ENCODE results near the gene DLX4.

Gene DLX4, protein sequence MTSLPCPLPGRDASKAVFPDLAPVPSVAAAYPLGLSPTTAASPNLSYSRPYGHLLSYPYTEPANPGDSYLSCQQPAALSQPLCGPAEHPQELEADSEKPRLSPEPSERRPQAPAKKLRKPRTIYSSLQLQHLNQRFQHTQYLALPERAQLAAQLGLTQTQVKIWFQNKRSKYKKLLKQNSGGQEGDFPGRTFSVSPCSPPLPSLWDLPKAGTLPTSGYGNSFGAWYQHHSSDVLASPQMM

GRCh38 chr17:49969134-49969759, at the start of gene DLX4:
DLX4 (plus strand) TSS chr17:49969190; CDS start chr17:49969469, 279 bp downstream.
- Histone ChIP-seq H3K4me1 (ENCODE audit: insufficient read depth, low read length) (peaks cover 24% of the 10 kb centered on the region; the same call in 1 of the 2 replicates), H3K9me3 (ENCODE audit: control insufficient read depth, insufficient read depth, low read length) (no peaks in the 10 kb centered on the region), H3K36me3 (ENCODE audit: insufficient read depth, low read length) (no peaks in the 10 kb centered on the region), H3K9ac (ENCODE audit: low read depth, low read length) (peak within 1 kb of the TSS; percentile 83)

DNA sequence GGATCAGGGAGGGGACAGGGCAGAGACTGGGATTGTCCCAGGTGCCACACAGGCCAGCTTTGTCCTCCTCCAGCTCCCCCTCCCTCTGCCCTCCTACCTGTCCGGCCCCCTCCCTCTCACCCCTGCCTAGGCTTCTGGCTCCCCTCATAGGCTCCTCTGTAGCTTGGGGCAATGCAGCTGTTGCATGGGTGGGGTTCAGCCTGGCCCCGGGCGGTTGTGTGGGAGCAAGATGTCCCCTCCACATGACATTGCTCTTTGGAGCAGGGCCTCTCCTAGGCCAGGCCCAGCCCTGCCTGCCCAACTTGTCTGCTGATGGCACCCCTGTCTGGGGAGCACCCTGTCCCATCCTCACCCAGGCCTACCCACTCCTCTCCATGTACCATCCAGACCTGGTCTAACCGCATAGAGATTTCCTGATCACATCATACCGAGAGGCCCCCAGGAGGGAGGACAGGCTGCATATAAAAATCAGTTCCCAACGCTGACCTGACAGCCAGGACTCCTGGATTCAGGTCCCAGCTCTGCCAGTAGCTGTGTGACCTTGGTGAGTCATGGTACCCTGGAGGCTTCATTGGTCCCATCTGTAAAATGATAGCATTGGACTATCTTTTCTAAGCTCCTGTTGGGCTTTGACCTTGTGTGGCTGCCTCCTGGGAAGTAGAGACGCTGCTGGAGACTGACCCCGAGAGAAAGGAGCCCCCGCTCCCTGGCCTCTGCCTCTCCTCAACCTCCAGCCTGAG, 48.8 kb upstream of the DLX4 start:
- H3K4me1 ChIP-seq (ENCODE audit: insufficient read depth, low read length), result peaks cover 25% of the 10 kb centered on the region
- no peak overlapping the region for H3K9ac ChIP-seq (ENCODE audit: low read depth, low read length)
- H3K9me3 ChIP-seq (ENCODE audit: control insufficient read depth, insufficient read depth, low read length), result no peaks in the 10 kb centered on the region
- H3K36me3 ChIP-seq (ENCODE audit: insufficient read depth, low read length), result no peaks in the 10 kb centered on the region

DNA sequence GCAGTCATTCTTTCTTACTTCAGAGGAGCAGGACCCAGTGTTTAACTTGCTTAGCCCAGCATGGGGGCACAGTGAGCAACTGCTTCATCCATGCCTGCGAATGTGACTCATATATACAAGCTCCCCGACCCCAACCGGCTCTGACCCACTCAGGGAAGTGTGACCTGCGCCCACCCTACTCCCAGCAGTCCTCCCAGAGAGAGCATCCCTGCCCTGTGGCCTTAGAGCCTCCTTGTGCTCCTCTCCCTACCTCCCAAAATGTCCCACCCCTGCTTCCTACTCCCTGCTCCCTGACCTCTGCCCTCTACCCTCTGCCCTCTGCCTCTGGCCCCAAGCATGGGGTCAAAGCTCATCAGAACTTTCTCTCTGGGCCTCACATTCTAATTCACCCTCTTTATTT, 46.9 kb upstream of the DLX4 start:
- H3K4me1 ChIP-seq (ENCODE audit: insufficient read depth, low read length), result peaks cover 10% of the 10 kb centered on the region; the same call in 1 of the 2 replicates
- H3K36me3 ChIP-seq (ENCODE audit: insufficient read depth, low read length), result no peaks in the 10 kb centered on the region
- H3K9ac ChIP-seq (ENCODE audit: low read depth, low read length), result no peak overlapping the region
- no peaks in the 10 kb centered on the region for H3K9me3 ChIP-seq (ENCODE audit: control insufficient read depth, insufficient read depth, low read length)

GRCh38 chr17:49924116-49924515, 44.9 kb upstream of the DLX4 start:
- Histone ChIP-seq H3K9me3 (ENCODE audit: control insufficient read depth, insufficient read depth, low read length) (no peaks in the 10 kb centered on the region), H3K36me3 (ENCODE audit: insufficient read depth, low read length) (no peaks in the 10 kb centered on the region), H3K9ac (ENCODE audit: low read depth, low read length) (no peak overlapping the region), H3K4me1 (ENCODE audit: insufficient read depth, low read length) (peaks cover 17% of the 10 kb centered on the region)

DNA sequence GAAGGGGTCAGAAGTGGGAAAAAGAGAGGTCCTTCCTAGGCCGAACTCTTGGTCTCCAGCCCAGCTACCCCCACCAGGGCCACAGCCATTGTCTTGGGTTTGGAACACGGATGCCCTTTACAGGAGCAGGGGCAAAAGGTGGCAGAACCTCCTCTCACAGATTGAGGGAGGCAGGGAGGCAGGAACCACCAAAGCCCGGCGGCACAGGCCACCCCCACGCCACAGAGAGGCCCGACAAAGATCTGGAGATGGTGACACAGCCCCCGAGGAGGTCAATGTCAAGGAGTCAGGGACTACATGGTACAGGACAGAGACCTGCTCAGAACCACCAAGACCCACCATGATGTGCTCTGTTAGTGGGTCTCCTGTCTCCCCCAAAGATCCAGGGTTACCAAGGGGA, 44.4 kb upstream of the DLX4 start:
- no peaks in the 10 kb centered on the region for H3K36me3 ChIP-seq (ENCODE audit: insufficient read depth, low read length)
- H3K9me3 ChIP-seq (ENCODE audit: control insufficient read depth, insufficient read depth, low read length), result no peaks in the 10 kb centered on the region
- no peak overlapping the region for H3K9ac ChIP-seq (ENCODE audit: low read depth, low read length)
- peaks cover 18% of the 10 kb centered on the region for H3K4me1 ChIP-seq (ENCODE audit: insufficient read depth, low read length)

DNA sequence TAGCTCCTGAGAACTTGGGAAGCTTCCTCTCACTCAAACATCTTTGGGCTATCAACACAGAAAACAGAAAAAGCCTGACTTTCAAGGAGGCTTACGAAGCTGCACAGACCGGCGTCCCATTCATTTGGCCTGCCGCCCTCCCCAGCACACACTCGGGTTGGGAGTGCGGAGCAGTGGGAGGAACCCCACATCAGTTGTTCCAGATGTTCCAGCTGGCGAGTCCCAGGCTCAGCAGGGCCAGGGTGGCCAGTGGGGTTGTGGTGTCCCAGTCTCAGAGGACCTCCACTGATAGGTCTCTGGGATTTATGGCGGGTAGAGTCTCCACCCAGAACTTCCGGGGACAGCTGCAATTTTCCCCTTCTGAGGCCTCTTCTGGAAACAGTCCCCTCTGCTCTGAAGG, 43.1 kb upstream of the DLX4 start:
- H3K36me3 ChIP-seq (ENCODE audit: insufficient read depth, low read length), result no peaks in the 10 kb centered on the region
- no peaks in the 10 kb centered on the region for H3K9me3 ChIP-seq (ENCODE audit: control insufficient read depth, insufficient read depth, low read length)
- H3K9ac ChIP-seq (ENCODE audit: low read depth, low read length), result no peak overlapping the region
- peaks cover 12% of the 10 kb centered on the region for H3K4me1 ChIP-seq (ENCODE audit: insufficient read depth, low read length)

GRCh38 chr17:49926886-49927285, 42.1 kb upstream of the DLX4 start:
- Histone ChIP-seq H3K9me3 (ENCODE audit: control insufficient read depth, insufficient read depth, low read length) (no peaks in the 10 kb centered on the region), H3K36me3 (ENCODE audit: insufficient read depth, low read length) (no peaks in the 10 kb centered on the region), H3K4me1 (ENCODE audit: insufficient read depth, low read length) (peaks cover 10% of the 10 kb centered on the region), H3K9ac (ENCODE audit: low read depth, low read length) (no peak overlapping the region)

DNA sequence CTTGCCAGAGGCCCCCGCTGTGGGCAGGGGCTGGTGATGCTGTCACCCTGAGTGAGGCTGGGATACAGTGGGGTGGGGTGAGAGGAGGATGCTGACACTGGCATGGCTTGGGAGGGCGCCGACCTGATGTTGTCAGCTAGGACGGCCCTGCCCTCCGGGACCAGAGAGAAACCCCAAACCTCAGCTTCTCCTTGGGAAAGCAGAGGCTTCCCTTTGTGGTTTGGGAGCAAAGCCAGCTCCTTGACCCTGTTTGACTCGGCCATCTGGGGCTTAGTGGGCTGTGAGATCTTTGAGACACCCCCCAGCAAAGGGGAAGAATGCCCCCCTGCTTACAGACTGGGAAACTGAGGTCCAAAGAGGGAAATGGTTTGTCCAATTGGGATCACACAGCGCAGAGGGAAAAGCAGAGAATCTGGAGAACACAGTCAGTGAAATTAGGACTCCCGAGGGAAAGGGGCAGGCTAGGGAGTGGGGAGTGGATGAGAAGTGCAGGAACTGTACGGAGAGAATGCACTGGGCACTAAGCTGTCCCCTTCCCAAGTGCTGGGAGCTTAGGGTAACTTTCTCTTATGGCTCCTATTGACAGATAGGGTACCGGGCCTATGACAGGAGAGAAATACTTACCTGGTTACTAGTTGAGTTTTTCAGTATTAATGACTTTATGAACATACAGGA, 40.7 kb upstream of the DLX4 start:
- Histone ChIP-seq H3K9me3 (ENCODE audit: control insufficient read depth, insufficient read depth, low read length) (no peaks in the 10 kb centered on the region), H3K4me1 (ENCODE audit: insufficient read depth, low read length) (peaks cover 8% of the 10 kb centered on the region), H3K9ac (ENCODE audit: low read depth, low read length) (no peak overlapping the region), H3K36me3 (ENCODE audit: insufficient read depth, low read length) (no peaks in the 10 kb centered on the region)

DNA sequence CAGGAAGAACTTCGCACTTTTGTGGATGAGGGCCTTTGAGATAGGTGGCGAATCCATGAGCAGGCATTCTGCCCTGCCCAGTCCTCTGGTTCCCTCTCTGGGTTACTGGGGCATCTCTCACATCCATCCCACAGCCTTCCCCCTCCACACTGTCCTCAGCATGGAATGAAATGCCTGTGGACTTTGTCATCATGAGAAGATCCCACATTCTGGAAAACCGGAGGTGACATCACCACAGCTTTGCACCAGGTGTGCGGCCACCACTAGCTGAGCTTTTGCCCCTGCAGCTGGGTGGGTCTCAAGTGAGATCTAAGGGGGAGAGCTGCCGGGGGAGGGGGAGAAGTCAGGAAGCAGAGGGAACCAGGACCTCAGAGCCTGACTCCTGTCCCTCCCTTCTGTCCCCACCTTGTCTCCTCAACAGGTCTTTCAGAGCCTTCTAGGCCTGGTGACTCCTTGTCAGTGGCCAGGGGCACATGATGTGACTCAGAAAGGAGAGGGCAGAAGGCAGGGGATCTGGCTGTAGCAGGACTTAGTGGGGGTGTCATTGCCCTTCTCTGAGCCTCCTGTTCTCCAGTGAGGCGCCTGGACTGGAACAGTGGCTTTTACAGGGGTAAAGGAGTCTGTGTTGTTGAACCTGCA, 40.0 kb upstream of the DLX4 start:
- Histone ChIP-seq H3K9me3 (ENCODE audit: control insufficient read depth, insufficient read depth, low read length) (no peaks in the 10 kb centered on the region), H3K36me3 (ENCODE audit: insufficient read depth, low read length) (no peaks in the 10 kb centered on the region), H3K9ac (ENCODE audit: low read depth, low read length) (no peak overlapping the region), H3K4me1 (ENCODE audit: insufficient read depth, low read length) (peaks cover 8% of the 10 kb centered on the region)

GRCh38 chr17:49930880-49931279, 38.1 kb upstream of the DLX4 start:
- Histone ChIP-seq H3K4me1 (ENCODE audit: insufficient read depth, low read length) (peaks cover 8% of the 10 kb centered on the region), H3K9ac (ENCODE audit: low read depth, low read length) (no peak overlapping the region), H3K36me3 (ENCODE audit: insufficient read depth, low read length) (no peaks in the 10 kb centered on the region), H3K9me3 (ENCODE audit: control insufficient read depth, insufficient read depth, low read length) (no peaks in the 10 kb centered on the region)

DNA sequence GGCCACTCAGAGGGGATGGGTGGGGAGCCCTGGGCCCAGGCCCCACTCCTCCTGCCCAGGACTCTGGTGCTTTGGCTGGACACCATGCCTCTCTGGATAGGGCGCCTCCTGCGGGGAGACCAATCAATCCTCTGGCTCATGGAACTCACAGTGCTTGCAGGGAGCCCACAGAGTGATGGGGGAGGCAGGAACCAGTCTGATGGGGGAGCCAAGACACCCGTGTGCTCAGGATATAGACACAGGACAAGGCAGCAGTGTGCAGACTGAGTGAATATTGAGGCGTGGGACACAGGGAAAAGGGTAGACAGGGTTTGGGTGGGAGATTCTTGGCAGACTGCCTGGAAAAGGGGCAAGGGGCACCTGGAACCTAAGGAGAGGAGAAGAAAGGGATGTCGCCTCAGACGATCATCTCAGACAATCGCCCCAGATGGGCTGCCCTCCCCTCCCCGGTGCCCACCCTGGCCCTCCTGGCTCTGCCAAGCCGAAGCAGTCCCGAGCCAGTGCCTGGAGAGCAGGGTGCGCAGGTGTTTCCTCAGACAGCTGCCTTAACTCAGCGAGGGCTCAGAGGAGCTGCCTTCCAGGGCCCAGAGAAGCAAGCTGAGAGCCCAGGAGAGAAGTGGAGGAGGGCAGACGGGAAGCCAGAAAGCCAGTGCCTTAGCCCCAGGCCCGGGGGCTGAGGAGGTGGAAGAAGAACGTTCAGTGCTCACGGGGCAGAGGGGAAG, 37.4 kb upstream of the DLX4 start:
- Histone ChIP-seq H3K36me3 (ENCODE audit: insufficient read depth, low read length) (no peaks in the 10 kb centered on the region), H3K9me3 (ENCODE audit: control insufficient read depth, insufficient read depth, low read length) (no peaks in the 10 kb centered on the region), H3K4me1 (ENCODE audit: insufficient read depth, low read length) (peaks cover 8% of the 10 kb centered on the region), H3K9ac (ENCODE audit: low read depth, low read length) (no peak overlapping the region)

DNA sequence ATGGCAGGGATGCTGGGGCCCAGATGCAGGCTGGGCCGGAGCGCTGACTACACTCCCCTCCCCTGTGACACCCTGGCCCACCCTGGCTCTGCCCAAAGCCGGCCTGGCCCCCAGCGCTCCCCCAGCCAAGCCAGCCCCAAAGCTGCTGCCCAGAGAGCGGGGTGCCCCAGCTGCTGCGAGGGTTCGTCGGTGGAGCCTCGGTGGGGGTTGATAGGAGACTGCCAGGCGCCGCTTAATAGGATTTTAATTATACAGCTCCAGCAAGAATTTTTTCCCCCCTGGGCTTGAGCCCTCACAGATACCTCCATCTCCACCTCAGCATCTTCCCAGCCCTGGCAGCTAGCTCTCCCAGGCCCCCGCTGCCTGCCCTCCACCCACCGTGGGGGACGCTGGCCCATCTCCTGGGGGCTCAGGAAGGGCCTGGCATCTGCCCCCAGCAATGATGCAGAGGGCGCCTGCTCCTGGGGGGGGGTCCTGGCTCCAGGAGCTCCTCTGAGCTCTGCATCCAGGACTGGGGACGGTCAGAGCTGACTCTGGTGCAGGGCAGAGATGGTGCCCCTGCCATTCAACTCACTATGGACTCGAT, 36.8 kb upstream of the DLX4 start:
- no peaks in the 10 kb centered on the region for H3K36me3 ChIP-seq (ENCODE audit: insufficient read depth, low read length)
- H3K4me1 ChIP-seq (ENCODE audit: insufficient read depth, low read length), result peaks cover 8% of the 10 kb centered on the region
- no peaks in the 10 kb centered on the region for H3K9me3 ChIP-seq (ENCODE audit: control insufficient read depth, insufficient read depth, low read length)
- H3K9ac ChIP-seq (ENCODE audit: low read depth, low read length), result no peak overlapping the region

- no peaks in the 10 kb centered on the region for H3K36me3 ChIP-seq (ENCODE audit: insufficient read depth, low read length)
- peaks cover 8% of the 10 kb centered on the region for H3K4me1 ChIP-seq (ENCODE audit: insufficient read depth, low read length)
- no peak overlapping the region for H3K9ac ChIP-seq (ENCODE audit: low read depth, low read length)
- H3K9me3 ChIP-seq (ENCODE audit: control insufficient read depth, insufficient read depth, low read length), result no peaks in the 10 kb centered on the region
Observed at GRCh38 chr17:49932901-49933300, 36.1 kb upstream of the DLX4 start.

Data from ES-I3 (cell line).